SU-DHL-6 (cell line): ENCODE results near the gene KIF12.

Source experiments
- H2AFZ ChIP-seq: fragments of 200-600 bp; sonication (generic); 2 replicates; pipeline ENCODE4 v1.6.1; 2014; ENCODE audit warnings: low read depth, mild to moderate bottlenecking, moderate library complexity, mixed read lengths, antibody characterized with exemption, low read length; ENCODE audit not compliant: severe bottlenecking
- H3F3A ChIP-seq: fragments of 200-600 bp; shearing (Covaris generic); 2 replicates; pipeline ENCODE4 v1.6.0; 2016; ENCODE audit warnings: antibody characterized with exemption, mild to moderate bottlenecking; ENCODE audit not compliant: insufficient read depth
- H3K27ac ChIP-seq: fragments of 200-600 bp; sonication (generic); 2 replicates; pipeline ENCODE4 v1.5.1; 2016; ENCODE audit warnings: low read depth, mild to moderate bottlenecking, low read length, moderate library complexity, mixed read lengths
- H3K27me3 ChIP-seq: fragments of 200-600 bp; sonication (generic), shearing (Covaris generic); 2 replicates; pipeline ENCODE4 v1.6.0; 2014; ENCODE audit warnings: mild to moderate bottlenecking, low read length
- H3K36me3 ChIP-seq: fragments of 200-600 bp; sonication (generic); 2 replicates; pipeline ENCODE4 v1.6.1; 2014; ENCODE audit warnings: mild to moderate bottlenecking, low read length, mixed read lengths
- H3K4me2 ChIP-seq: fragments of 300-600, 200-600 bp; shearing (Covaris generic), sonication (generic); 2 replicates; pipeline ENCODE4 v1.6.0; 2014; ENCODE audit warnings: low read length, low read depth, mild to moderate bottlenecking; ENCODE audit not compliant: poor library complexity, severe bottlenecking
- H3K4me3 ChIP-seq: fragments of 200-600 bp; sonication (generic); 2 replicates; pipeline ENCODE4 v1.5.1; 2014; ENCODE audit warnings: antibody characterized with exemption, low read length, mild to moderate bottlenecking, mixed read lengths; ENCODE audit not compliant: insufficient read depth, poor library complexity, severe bottlenecking
- H3K79me2 ChIP-seq: fragments of 200-600 bp; sonication (generic); 2 replicates; pipeline ENCODE4 v1.6.1; 2014; ENCODE audit warnings: mild to moderate bottlenecking, low read length, moderate library complexity; ENCODE audit not compliant: insufficient read depth
- H3K9ac ChIP-seq: fragments of 200-600 bp; sonication (generic); 2 replicates; pipeline ENCODE4 v1.7.0; 2014; ENCODE audit warnings: mild to moderate bottlenecking, low read length
- H3K9me2 ChIP-seq: fragments of 200-600 bp; sonication (generic); replicated peaks from 2 replicates; pipeline ENCODE4 v1.6.1; 2014; ENCODE audit warnings: low read length; ENCODE audit not compliant: insufficient read depth
- H3K9me3 ChIP-seq: fragments of 200-600 bp; sonication (generic); 2 replicates; pipeline ENCODE4 v1.6.1; 2014; ENCODE audit warnings: low read length, mixed read lengths; ENCODE audit not compliant: insufficient read depth
- H4K20me1 ChIP-seq: fragments of 200-600 bp; sonication (generic); 2 replicates; pipeline ENCODE4 v1.6.1; 2014; ENCODE audit warnings: low read depth, mild to moderate bottlenecking, antibody characterized with exemption, low read length, moderate library complexity, mixed read lengths
- CTCF ChIP-seq: fragments of 200-600 bp; sonication (generic); IDR thresholded peaks from one replicate; pipeline ENCODE4 v1.5.1; 2017; ENCODE audit warnings: antibody characterized with exemption, mild to moderate bottlenecking, low read length, moderate library complexity; ENCODE audit not compliant: insufficient read depth, poor library complexity, severe bottlenecking
- EZH2phosphoT487 ChIP-seq: fragments of 200-600 bp; sonication (generic), shearing (Covaris generic); conservative IDR thresholded peaks from 2 replicates; pipeline ENCODE4 v1.6.1; 2018; ENCODE audit warnings: mild to moderate bottlenecking, antibody characterized with exemption, low read length, moderate library complexity, mixed read lengths

Gene KIF12

GRCh38 chr9:114092336-114092735 lies 6.8 kb downstream of the KIF12 start:
- Histone ChIP-seq H4K20me1 (no peaks in the 10 kb centered on the region), H3K4me2 (no peak overlapping the region), H3K4me3 (no peak overlapping the region), H3K9me3 (no peaks in the 10 kb centered on the region), H3F3A (no peaks in the 10 kb centered on the region), H3K9ac (no peak overlapping the region), H2AFZ (no peak overlapping the region), H3K27ac (no peak overlapping the region), H3K27me3 (no peaks in the 10 kb centered on the region), H3K79me2 (no peaks in the 10 kb centered on the region), H3K9me2 (no peaks in the 10 kb centered on the region), H3K36me3 (no peaks in the 10 kb centered on the region)
- TF ChIP-seq CTCF (no peak), EZH2phosphoT487 (no peak)

GRCh38 chr9:114091711-114092110 lies 7.4 kb downstream of the KIF12 start:
- no peaks in the 10 kb centered on the region for H3K9me3 ChIP-seq
- no peak overlapping the region for H3K4me3 ChIP-seq
- no peak overlapping the region for H3K9ac ChIP-seq
- no peaks in the 10 kb centered on the region for H4K20me1 ChIP-seq
- H3K27me3 ChIP-seq, result no peaks in the 10 kb centered on the region
- H3K79me2 ChIP-seq, result no peaks in the 10 kb centered on the region
- H3K4me2 ChIP-seq, result no peak overlapping the region
- no peak overlapping the region for H2AFZ ChIP-seq
- H3F3A ChIP-seq, result no peaks in the 10 kb centered on the region
- no peaks in the 10 kb centered on the region for H3K36me3 ChIP-seq
- no peaks in the 10 kb centered on the region for H3K9me2 ChIP-seq
- H3K27ac ChIP-seq, result no peak overlapping the region
- TF ChIP-seq EZH2phosphoT487 (no peak), CTCF (no peak)

- Histone ChIP-seq H2AFZ (no peak overlapping the region), H3K9me2 (no peaks in the 10 kb centered on the region), H3K36me3 (no peaks in the 10 kb centered on the region), H3K4me2 (no peak overlapping the region), H3K9me3 (no peaks in the 10 kb centered on the region), H3F3A (no peaks in the 10 kb centered on the region), H3K79me2 (no peaks in the 10 kb centered on the region), H3K9ac (no peak overlapping the region), H3K27me3 (no peaks in the 10 kb centered on the region), H3K27ac (no peak overlapping the region), H4K20me1 (no peaks in the 10 kb centered on the region), H3K4me3 (no peak overlapping the region)
- TF ChIP-seq CTCF (no peak), EZH2phosphoT487 (no peak)
Measured at GRCh38 chr9:114090798-114091197, 8.3 kb downstream of the KIF12 start.
